Muscle layer of duodenum (tissue), 2 donors: ENCODE results near the gene WDPCP.
"Not testable (repeated sequence)": the region's sequence is repeated elsewhere in the genome, so short reads cannot be mapped to it uniquely, and the experiment has no call there.

ENCODE experiments used
- H3K27ac ChIP-seq: one replicate; pipeline ENCODE4 v1.7.0; 2013; ENCODE audit warnings: mild to moderate bottlenecking, low read length
- H3K27me3 ChIP-seq: one replicate; pipeline ENCODE4 v1.7.0; 2013; ENCODE audit warnings: low read depth, mild to moderate bottlenecking, control low read depth, low read length
- H3K36me3 ChIP-seq, 2 donors: one replicate each; pipeline ENCODE4 v1.7.0; 2013; ENCODE audit warnings: low read length in 2 of 2, control low read depth in 1 of 2, mild to moderate bottlenecking in 1 of 2; ENCODE audit not compliant: insufficient read depth in 2 of 2, control insufficient read depth in 1 of 2
- H3K4me1 ChIP-seq, 2 donors: one replicate each; pipeline ENCODE4 v1.7.0; 2013; ENCODE audit warnings: low read length in 2 of 2, mild to moderate bottlenecking in 2 of 2, control low read depth in 1 of 2, moderate library complexity in 1 of 2; ENCODE audit not compliant: insufficient read depth in 2 of 2, control insufficient read depth in 1 of 2
- H3K4me3 ChIP-seq, 2 donors: one replicate each; pipeline ENCODE4 v1.7.0; 2013; ENCODE audit warnings: low read length in 2 of 2, low read depth in 1 of 2, mild to moderate bottlenecking in 1 of 2
- H3K9me3 ChIP-seq, 2 donors: one replicate each; pipeline ENCODE4 v1.7.0; 2013; ENCODE audit warnings: low read length in 2 of 2, control low read depth in 1 of 2, mild to moderate bottlenecking in 1 of 2; ENCODE audit not compliant: control insufficient read depth in 1 of 2
- donor health status: healthy.

Gene WDPCP

GRCh38 chr2:63614448-63614968 is 26.2 kb upstream of the WDPCP start:
- H3K4me1 ChIP-seq: no peaks in the 10 kb centered on the region
- no peaks in the 10 kb centered on the region for H3K36me3 ChIP-seq
- no peak overlapping the region for H3K4me3 ChIP-seq
- no peaks in the 10 kb centered on the region for H3K9me3 ChIP-seq
- H3K27me3 ChIP-seq: no peaks in the 10 kb centered on the region
- H3K27ac ChIP-seq: no peak overlapping the region

DNA sequence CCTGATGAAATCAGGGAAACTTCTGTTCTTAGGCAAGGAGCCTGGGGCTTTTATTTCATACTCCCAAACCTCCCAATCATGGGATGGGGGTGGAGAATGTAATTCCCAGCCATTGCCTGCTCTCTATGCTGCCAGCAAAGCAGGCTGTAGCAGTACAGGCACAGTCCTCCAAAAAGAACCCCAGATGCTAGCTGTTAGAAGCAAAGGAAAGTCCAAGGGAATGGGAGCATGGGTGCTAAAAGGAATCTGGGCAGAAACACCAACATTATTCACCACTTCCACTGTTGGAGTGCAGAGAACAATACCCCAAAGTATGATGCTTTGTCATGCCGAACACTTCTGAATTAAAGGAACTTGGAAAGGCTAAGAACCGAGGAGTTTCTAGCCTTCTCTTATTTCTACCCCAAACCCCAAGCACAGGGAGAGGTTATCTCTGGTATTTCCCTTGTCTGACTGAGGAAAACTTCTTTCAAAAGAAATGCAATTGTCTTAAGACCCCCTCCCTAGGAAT is 25.2 kb upstream of the WDPCP start:
- H3K9me3 ChIP-seq: no peaks in the 10 kb centered on the region
- no peaks in the 10 kb centered on the region for H3K36me3 ChIP-seq
- no peaks in the 10 kb centered on the region for H3K4me1 ChIP-seq
- no peaks in the 10 kb centered on the region for H3K27me3 ChIP-seq
- H3K27ac ChIP-seq: no peak overlapping the region
- no peak overlapping the region for H3K4me3 ChIP-seq

GRCh38 chr2:63610525-63610924 is 22.2 kb upstream of the WDPCP start:
- Histone ChIP-seq H3K4me3 (no peak overlapping the region), H3K27ac (no peak overlapping the region), H3K36me3 (peaks cover 17 to 22% of the 10 kb centered on the region in 2 donors), H3K4me1 (no peaks in the 10 kb centered on the region), H3K27me3 (no peaks in the 10 kb centered on the region), H3K9me3 (no peaks in the 10 kb centered on the region)

GRCh38 chr2:63608865-63609264 is 20.6 kb upstream of the WDPCP start:
- H3K27ac ChIP-seq, H3K4me3 ChIP-seq, H3K4me1 ChIP-seq, H3K27me3 ChIP-seq, H3K9me3 ChIP-seq: not testable (repeated sequence)
- peaks cover 30 to 36% of the 10 kb centered on the region in 2 donors for H3K36me3 ChIP-seq

GRCh38 chr2:63604666-63605065 is 16.4 kb upstream of the WDPCP start:
- Histone ChIP-seq H3K9me3 (no peaks in the 10 kb centered on the region), H3K36me3 (peaks cover 54 to 67% of the 10 kb centered on the region in 2 donors), H3K4me3 (no peak overlapping the region), H3K27ac (no peak overlapping the region), H3K27me3 (no peaks in the 10 kb centered on the region), H3K4me1 (no peaks in the 10 kb centered on the region)

- no peak overlapping the region for H3K4me3 ChIP-seq
- no peaks in the 10 kb centered on the region for H3K27me3 ChIP-seq
- no peak overlapping the region for H3K27ac ChIP-seq
- H3K9me3 ChIP-seq: no peaks in the 10 kb centered on the region
- H3K36me3 ChIP-seq: peaks cover 42 to 54% of the 10 kb centered on the region in 2 donors
- H3K4me1 ChIP-seq: no peaks in the 10 kb centered on the region
Measured at GRCh38 chr2:63600881-63601460, 12.7 kb upstream of the WDPCP start.

DNA sequence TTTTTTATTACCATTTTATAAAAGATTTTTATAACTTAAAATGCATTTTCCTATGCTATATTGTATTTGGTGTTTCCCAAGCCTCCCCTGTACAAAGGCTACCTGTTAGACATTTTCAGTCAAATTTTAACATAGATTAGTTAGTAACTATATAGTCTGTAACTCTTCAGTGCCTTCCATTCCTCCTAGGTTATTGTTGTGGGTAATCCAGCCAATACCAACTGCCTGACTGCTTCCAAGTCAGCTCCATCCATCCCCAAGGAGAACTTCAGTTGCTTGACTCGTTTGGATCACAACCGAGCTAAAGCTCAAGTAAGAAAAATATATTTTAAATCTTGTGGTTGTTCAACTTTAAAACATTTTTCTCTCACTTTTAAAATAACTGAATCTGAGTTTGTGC is 10.7 kb upstream of the WDPCP start:
- Histone ChIP-seq H3K36me3 (peaks cover 39 to 45% of the 10 kb centered on the region in 2 donors), H3K27me3 (no peaks in the 10 kb centered on the region), H3K4me1 (peaks cover 0 to 7% of the 10 kb centered on the region in 2 donors), H3K4me3 (no peak overlapping the region), H3K9me3 (no peaks in the 10 kb centered on the region), H3K27ac (no peak overlapping the region)

DNA sequence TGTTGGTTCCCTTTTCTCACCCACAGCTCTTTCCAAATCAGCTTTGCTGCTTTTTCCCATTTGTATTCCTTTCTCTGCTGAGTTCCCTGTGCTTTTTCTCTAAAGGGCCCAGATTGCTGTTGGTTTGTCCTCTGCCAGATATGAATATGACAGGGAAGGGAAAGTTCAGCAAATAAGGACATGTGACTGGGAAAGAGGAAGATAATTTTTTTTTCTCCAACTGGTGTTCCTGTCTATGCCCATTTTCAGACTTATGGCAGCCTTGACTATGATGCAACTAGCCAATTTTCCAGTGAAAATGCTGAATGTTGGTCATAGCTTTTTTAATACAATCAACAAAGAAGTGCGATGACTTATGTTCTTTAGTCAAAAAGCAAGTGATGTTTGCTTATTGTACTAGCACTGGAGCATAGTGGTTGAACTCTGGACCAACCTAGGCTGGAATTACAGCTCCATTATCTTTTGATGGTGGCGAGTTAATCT is 8.2 kb upstream of the WDPCP start:
- H3K4me1 ChIP-seq: peaks cover 0 to 20% of the 10 kb centered on the region in 2 donors
- H3K27ac ChIP-seq: no peak overlapping the region
- no peak overlapping the region for H3K4me3 ChIP-seq
- H3K27me3 ChIP-seq: no peaks in the 10 kb centered on the region
- peaks cover 27 to 34% of the 10 kb centered on the region in 2 donors for H3K36me3 ChIP-seq
- no peaks in the 10 kb centered on the region for H3K9me3 ChIP-seq

DNA sequence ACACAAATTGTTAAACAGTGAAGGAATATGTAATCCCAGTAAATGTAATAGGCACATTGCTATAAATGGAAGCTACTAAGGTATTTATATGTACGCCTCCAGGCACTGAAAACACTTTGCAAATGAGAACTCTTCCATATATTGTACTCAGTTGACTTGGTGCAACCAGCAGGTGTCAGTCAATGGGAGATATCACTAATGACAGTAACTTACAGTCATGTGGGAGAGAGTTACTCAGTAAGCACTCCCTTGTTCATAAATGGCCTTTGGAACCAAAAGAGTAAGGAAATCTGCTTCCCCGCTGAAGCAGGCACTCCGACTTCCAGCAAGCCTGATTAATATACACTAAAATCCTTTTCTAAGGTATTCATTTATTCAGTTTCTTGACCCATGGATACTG is 6.4 kb upstream of the WDPCP start:
- Histone ChIP-seq H3K9me3 (no peaks in the 10 kb centered on the region), H3K4me3 (no peak overlapping the region), H3K27me3 (no peaks in the 10 kb centered on the region), H3K4me1 (peaks cover 9 to 33% of the 10 kb centered on the region in 2 donors), H3K27ac (no peak overlapping the region), H3K36me3 (peaks cover 15 to 16% of the 10 kb centered on the region in 2 donors)

DNA sequence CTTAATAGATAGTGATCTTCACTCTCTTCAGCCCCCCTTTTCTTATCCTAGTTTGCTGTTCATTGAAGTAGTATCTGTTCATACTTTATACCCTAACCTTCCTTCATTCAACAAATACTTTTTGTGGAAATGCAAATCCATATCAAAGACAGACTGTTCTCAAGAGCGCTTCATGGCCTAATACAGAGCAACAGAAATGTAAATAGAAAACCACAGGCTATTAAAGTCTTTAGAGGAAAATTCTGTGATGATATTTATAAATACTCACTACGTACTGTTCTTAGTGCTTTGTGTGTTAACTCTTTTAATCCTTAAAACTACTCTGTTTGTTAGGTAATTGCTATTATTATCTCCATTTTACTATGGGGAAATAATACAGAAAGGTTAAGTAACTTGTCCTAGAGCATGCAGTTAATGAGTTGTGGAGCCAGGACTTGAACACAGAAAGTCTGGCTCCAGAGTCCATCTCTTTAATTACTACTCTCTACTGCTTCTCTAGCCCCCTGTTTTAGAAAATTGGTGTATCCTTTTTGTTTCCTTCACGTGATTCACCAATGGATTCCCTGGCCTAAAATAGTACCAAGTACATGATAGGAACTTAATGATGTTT is 3.4 kb upstream of the WDPCP start:
- Histone ChIP-seq H3K4me3 (no peak overlapping the region), H3K27me3 (no peaks in the 10 kb centered on the region), H3K36me3 (peaks cover 9 to 15% of the 10 kb centered on the region in 2 donors), H3K4me1 (peaks cover 10 to 47% of the 10 kb centered on the region in 2 donors), H3K9me3 (no peaks in the 10 kb centered on the region), H3K27ac (peak overlapping the region; percentile 40)

- peak overlapping the region in 1 of 2 donors; percentile 93 for H3K4me3 ChIP-seq
- H3K36me3 ChIP-seq: peaks cover 9 to 15% of the 10 kb centered on the region in 2 donors
- no peaks in the 10 kb centered on the region for H3K9me3 ChIP-seq
- H3K27ac ChIP-seq: peak overlapping the region; percentile 94
- H3K27me3 ChIP-seq: no peaks in the 10 kb centered on the region
- peaks cover 10 to 48% of the 10 kb centered on the region in 2 donors for H3K4me1 ChIP-seq
Measured at GRCh38 chr2:63590626-63591408, 2.5 kb upstream of the WDPCP start.
